Hepatocyte (in vitro differentiated cells): ENCODE measurements around the gene ADGRG7.

Source experiments
- EZH2 ChIP-seq: fragments of 200-600 bp; sonication (generic); IDR thresholded peaks from 2 replicates; pipeline ENCODE4 v1.6.1; 2016; ENCODE audit warnings: antibody characterized with exemption, mild to moderate bottlenecking, borderline replicate concordance
- TF ChIP-seq, protein P1 (sequence below): fragments of 200-600 bp; sonication (generic); IDR thresholded peaks from 2 replicates; pipeline ENCODE4 v1.5.1; 2016; ENCODE audit warnings: antibody characterized with exemption, mild to moderate bottlenecking; ENCODE audit not compliant: poor library complexity

DNA sequence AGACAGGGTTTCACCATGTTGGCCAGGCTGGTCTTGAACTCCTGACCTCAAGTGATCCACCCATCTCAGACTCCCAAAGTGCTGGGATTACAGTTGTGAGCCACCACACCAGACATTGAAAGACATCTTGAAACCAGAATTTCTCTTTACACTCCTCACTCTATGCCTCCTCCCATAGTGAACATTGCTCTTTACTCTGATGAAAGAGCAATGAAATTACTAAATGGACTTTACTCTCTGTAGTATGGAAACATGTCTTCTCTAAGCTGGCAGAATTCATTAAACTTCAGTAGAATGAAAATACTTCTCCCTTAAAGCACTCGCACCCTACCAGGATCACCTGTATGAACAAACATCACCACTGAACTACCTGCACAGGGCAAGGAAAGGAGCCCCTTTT is 72.1 kb downstream of the ADGRG7 start:
- TF ChIP-seq, protein P1, sequence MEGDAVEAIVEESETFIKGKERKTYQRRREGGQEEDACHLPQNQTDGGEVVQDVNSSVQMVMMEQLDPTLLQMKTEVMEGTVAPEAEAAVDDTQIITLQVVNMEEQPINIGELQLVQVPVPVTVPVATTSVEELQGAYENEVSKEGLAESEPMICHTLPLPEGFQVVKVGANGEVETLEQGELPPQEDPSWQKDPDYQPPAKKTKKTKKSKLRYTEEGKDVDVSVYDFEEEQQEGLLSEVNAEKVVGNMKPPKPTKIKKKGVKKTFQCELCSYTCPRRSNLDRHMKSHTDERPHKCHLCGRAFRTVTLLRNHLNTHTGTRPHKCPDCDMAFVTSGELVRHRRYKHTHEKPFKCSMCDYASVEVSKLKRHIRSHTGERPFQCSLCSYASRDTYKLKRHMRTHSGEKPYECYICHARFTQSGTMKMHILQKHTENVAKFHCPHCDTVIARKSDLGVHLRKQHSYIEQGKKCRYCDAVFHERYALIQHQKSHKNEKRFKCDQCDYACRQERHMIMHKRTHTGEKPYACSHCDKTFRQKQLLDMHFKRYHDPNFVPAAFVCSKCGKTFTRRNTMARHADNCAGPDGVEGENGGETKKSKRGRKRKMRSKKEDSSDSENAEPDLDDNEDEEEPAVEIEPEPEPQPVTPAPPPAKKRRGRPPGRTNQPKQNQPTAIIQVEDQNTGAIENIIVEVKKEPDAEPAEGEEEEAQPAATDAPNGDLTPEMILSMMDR: no peak
- no peak for TF ChIP-seq EZH2
